ENCODE results near the gene ZSCAN20.

DNA sequence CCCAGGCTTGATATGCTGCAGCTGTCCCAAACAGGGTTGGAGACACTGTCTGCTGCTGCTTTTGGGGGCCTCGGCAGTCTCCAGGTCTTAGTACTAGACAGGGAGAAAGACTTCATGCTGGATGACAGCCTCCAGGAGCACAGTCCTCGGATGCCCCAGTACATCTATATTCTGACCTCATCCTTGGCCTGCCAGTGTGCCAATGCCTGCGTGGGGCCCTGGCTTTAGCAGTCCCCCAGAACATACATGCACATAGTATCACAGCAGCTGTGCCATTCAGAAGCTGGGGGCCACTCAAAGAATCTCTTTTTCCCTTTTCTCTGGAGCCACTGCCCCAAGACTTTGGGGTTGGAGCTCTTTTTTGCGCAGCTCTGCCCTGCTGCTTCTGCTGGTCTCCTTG, 4.4 kb upstream of the ZSCAN20 start:
- TF ChIP-seq CTCF (IDR thresholded peaks at IDR 0.05) (no peak), POLR2A (IDR thresholded peaks at IDR 0.05) (no peak)
